Measurements from ENCODE around the gene RALGPS1. TPM values are rescaled to one million over a fixed set of nuclear protein-coding genes. Genes with fewer than 3 reads are reported as not detected.
"Not testable (repeated sequence)": the region's sequence is repeated elsewhere in the genome, so short reads cannot be mapped to it uniquely, and the experiment has no call there.

The RALGPS1 gene
- total RNA-seq, 1 donor from 2014 or later, result 11.9 TPM

- DNase-seq, result no peak
Observed at GRCh38 chr9:127137640-127138360, 223.2 kb downstream of the RALGPS1 start.

- no peak for DNase-seq
Observed at GRCh38 chr9:127138444-127138843, 223.9 kb downstream of the RALGPS1 start.

GRCh38 chr9:127139071-127139731 is 224.6 kb downstream of the RALGPS1 start:
- no peak for DNase-seq

GRCh38 chr9:127139775-127140174 is 225.2 kb downstream of the RALGPS1 start:
- DNase-seq, result no peak

- DNase-seq, result no peak
Observed at GRCh38 chr9:127140181-127140580, 225.6 kb downstream of the RALGPS1 start.

- DNase-seq, result no peak
Observed at GRCh38 chr9:127140842-127141675, 226.5 kb downstream of the RALGPS1 start.

- no peak for DNase-seq
Observed at GRCh38 chr9:127142291-127142690, 227.7 kb downstream of the RALGPS1 start.

- no peak for DNase-seq
Observed at GRCh38 chr9:127142931-127143464, 228.4 kb downstream of the RALGPS1 start.

GRCh38 chr9:127143920-127144465 is 229.4 kb downstream of the RALGPS1 start:
- DNase-seq, result no peak

GRCh38 chr9:127144670-127145445 is 230.3 kb downstream of the RALGPS1 start:
- DNase-seq, result no peak

GRCh38 chr9:127146841-127147240 is 232.3 kb downstream of the RALGPS1 start:
- DNase-seq, result not testable (repeated sequence)

GRCh38 chr9:127147251-127147650 is 232.7 kb downstream of the RALGPS1 start:
- peak; percentile 40 for DNase-seq

- no peak for DNase-seq
Observed at GRCh38 chr9:127148014-127148413, 233.4 kb downstream of the RALGPS1 start.

- no peak for DNase-seq
Observed at GRCh38 chr9:127149010-127149409, 234.4 kb downstream of the RALGPS1 start.

- DNase-seq, result no peak
Observed at GRCh38 chr9:127149463-127150390, 235.1 kb downstream of the RALGPS1 start.

GRCh38 chr9:127153501-127153900 is 238.9 kb downstream of the RALGPS1 start:
- no peak for DNase-seq

- no peak for DNase-seq
Observed at GRCh38 chr9:127154003-127154389, 239.4 kb downstream of the RALGPS1 start.

- peak; percentile 83 for DNase-seq
Observed at GRCh38 chr9:127154390-127155191, 240.0 kb downstream of the RALGPS1 start.

- no peak for DNase-seq
Observed at GRCh38 chr9:127155314-127155960, 240.9 kb downstream of the RALGPS1 start.
